Activated CD8-positive, alpha-beta memory T cell treated with anti-CD3 and anti-CD28 coated beads for 1 hour (primary cell): Measurements from ENCODE around the gene NPFFR2.
"Not testable (repeated sequence)": the region's sequence is repeated elsewhere in the genome, so short reads cannot be mapped to it uniquely, and the experiment has no call there.

Experiments
- DNase-seq, 2 donors: peaks; one replicate each; pipeline ENCODE4 v3.0.0-alpha.2; 2020; ENCODE audit warnings: low read depth in 1 of 2; ENCODE audit errors: extremely low read depth in 1 of 2

Gene NPFFR2

DNA sequence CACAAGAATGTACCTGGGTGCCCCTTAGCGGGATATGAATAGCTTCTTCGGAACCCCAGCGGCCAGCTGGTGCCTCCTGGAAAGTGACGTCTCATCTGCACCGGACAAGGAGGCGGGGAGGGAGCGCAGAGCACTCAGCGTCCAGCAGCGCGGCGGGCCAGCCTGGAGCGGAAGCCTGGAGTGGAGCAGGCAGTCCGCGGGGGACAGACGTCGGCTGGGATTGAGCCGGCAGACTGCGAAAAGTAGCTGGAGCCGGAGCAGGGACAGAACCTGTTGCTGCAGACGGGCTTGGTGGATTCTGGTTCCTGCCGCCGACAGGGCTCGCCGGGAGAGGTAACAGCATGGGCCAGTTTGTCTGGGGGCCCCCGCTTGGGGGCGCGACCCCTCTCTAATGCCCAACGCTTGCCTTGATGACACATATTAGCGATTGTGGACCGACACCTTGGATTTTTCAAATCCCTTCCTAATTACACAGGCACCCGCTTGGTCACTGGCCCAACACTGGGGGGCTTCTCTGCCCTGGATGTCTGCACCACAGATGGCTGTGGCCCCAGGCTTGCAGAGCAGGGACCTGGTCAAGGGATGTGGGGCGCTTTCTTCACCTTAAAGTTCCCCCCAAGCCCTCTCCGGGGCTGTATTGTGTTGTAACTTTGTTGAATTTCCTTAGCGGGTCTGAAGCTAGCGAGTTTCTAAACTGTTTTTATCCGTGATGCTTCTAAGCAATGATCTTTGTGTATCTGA is at the start of gene NPFFR2:
Gene NPFFR2 (plus strand): TSS at position 133 of the 741 bp plus-strand sequence. CDS start 96,592 bp downstream, outside the sequence.
- no peak for DNase-seq

GRCh38 chr4:71992571-71993312 is 39.1 kb upstream of the NPFFR2 start:
- DNase-seq: no peak

- no peak for DNase-seq
Measured at GRCh38 chr4:71994559-71994958, 37.2 kb upstream of the NPFFR2 start.

DNA sequence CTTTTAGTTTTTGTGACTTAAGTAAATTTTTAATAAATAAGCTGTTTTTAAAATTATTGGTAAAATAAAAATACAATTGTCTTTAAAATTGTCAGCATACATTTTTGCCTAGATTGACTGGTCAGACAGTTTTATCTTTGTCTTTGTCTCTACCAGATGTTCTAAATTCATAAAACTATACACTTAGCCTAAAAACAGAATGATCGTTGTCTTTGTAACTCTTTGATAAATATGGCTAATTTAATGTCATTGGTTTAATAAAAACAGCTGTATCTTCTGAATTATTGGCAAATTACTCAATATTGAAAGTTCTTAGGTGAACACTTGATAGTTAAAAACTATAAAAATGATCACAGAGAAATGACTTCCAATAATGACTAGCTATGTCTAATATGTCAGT is 36.5 kb upstream of the NPFFR2 start:
- DNase-seq: no peak

DNA sequence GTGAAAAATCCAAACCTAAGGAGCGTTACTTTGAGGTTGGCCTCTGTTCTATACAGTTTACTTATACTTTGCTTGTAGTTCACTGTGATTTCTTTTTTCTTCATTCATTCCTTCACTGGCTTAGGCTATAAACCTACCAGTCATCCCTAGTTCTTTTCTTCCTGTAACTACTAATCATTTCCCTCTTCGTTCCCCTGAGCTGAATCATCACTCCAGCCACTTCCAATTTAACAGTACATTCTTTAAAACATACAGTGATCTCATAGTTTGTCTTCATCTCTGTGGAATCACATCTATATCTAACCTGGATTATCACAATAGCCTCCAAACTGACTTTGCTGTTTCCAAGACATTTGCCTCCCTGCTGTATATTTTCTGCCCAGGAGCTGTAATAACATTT is 25.2 kb upstream of the NPFFR2 start:
- DNase-seq: no peak

GRCh38 chr4:72011906-72012305 is 19.9 kb upstream of the NPFFR2 start:
- no peak for DNase-seq

DNA sequence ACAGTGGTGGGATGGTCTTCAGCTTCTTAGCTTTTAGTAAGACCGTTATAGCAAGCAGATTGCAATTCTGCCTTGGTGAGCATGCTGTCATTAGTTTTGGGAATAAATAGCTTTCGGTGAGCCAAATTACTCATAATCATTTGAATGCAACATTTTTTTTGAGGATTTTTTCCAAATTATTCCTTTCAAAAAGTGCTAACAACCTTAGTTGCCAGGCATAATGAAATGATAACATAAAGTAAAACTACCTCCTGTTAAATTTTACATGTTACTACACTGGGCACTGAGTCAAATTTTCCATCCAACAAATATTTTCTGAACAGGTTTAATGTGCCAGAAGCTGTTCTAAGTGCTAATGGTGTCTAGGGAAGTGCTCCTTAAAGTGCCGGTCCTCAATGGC is 15.8 kb upstream of the NPFFR2 start:
- no peak for DNase-seq

DNA sequence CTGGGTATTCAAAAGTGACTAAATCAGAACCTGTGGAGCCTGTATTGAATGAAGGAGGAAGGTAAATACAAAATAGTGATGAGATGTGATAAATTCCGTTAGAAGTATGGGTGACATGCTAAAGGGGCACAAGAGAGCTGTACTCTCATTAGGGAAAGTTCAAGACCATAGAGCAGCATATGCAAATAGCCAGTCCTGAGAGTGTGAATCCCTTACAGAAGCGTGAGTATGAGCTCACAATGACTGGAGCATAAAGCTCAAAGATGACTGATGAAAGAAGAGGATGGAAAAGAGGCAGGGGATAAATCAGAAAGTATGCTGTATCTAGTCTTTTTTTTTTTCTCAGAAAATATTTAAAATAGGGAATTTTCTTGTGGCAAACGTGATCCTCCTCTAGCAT is 12.1 kb upstream of the NPFFR2 start:
- no peak for DNase-seq

DNA sequence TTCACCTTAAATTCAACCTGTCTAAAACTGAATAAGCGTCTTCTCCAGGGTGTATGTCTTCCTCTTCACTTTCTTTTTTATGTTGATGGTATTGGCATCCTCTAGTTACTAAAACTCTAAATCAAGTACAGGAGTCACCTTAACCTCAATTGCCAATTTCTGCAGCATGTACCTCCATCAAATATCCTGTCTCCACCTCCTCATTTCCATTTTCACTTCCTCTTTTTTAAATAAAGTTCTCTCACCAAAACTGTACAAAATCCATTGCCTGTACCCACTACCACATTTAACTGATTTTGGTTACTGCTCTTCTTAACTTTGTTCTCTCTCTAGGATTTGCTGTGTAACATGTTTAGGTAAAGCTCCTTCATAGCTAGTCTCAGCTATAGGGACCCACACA is 9.2 kb upstream of the NPFFR2 start:
- DNase-seq: no peak

GRCh38 chr4:72055566-72055965 is 23.8 kb downstream of the NPFFR2 start:
- no peak for DNase-seq

DNA sequence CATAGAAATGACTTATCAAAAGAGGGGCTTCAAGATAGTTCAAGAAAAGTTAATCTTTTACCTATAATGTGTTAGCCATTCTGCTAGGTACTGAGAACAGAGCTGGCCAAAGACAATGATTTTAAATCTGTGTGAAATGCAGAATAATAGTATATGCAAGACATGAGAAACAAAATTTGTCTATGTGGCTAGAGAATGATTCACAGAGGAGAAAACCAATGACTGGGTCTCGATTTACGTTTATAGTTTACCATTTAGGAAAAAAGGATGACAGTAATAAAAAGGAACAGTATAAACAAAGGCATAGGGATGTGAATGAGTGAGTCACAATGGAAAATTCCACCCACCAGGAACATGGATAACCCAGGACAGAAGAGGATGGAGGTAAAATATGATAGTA is 31.9 kb downstream of the NPFFR2 start:
- no peak for DNase-seq

DNA sequence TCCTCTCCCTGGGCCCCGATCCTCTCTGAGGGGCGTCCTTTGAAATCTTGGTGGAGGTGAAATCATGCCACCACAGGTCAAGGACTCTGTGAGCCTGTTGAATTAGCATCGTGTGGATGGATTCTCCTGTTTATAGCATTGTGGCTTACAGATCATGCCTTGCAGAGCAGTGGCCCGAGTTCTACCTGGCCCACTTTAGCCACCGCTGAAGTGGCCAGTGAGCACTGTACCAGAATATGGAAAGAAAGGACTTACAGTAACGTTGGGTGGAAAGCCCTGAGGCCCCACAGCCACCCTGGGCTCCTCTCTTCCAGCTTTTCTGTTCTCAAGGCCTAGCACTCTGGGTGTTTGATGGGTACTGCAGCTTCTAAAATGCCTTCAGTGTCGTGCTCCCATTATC is 35.3 kb downstream of the NPFFR2 start:
- DNase-seq: no peak

DNA sequence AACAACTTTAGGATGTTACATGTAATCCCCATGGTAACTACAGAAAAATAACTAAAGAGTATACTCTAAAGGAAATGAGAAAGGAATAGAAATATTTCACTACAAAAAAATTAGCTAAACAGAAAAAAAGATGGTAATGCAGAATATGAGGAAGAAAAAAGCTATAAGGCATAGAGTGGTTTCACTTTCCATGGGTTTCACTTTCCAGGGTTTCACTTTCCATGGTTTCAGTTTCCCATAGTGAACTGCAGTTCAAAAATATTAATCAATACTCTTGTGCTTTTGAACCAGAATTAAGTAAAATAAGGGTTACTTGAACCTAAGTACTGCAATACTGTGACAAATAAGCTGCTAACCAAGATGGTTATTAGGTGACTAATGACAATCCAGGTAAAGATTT is 42.0 kb downstream of the NPFFR2 start:
- DNase-seq: no peak

GRCh38 chr4:72076562-72076961 is 44.8 kb downstream of the NPFFR2 start:
- no peak for DNase-seq

- no peak for DNase-seq
Measured at GRCh38 chr4:72077346-72077745, 45.5 kb downstream of the NPFFR2 start.

DNA sequence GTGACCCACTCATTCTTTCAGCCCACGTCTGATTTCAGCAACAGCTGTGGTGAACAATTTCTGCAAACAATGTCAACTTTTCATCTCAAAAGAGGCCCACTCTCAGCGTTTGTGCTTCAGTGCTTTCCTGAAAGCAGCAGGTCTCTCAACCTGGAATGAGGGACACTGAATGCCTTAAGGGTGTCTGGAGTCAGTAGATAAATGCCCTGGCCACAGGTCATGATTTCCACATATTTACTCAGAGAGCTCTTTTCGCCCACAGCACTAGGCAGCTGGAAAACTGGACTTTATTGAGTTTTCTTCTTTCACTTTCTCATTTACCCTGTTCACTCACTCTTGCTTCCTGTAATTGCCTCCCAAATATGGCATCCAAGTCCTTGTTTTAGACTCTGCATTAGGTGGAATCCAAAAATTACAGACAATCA is 52.8 kb downstream of the NPFFR2 start:
- DNase-seq: no peak

GRCh38 chr4:72090606-72091005 is 58.8 kb downstream of the NPFFR2 start:
- not testable (repeated sequence) for DNase-seq

- DNase-seq: no peak
Measured at GRCh38 chr4:72094059-72094797, 62.4 kb downstream of the NPFFR2 start.

GRCh38 chr4:72107456-72107855 is 75.7 kb downstream of the NPFFR2 start:
- no peak for DNase-seq

GRCh38 chr4:72109364-72109763 is 77.6 kb downstream of the NPFFR2 start:
- no peak for DNase-seq

- DNase-seq: no peak
Measured at GRCh38 chr4:72109959-72110497, 78.2 kb downstream of the NPFFR2 start.
